Fibroblast of pulmonary artery (primary cell): Measurements from ENCODE around the gene EDEM2.
"Not testable (repeated sequence)": the region's sequence is repeated elsewhere in the genome, so short reads cannot be mapped to it uniquely, and the experiment has no call there.

Experiments
- DNase-seq: peaks from one replicate; pipeline ENCODE4 v3.0.0-alpha.2; 2010; ENCODE audit warnings: low read depth
- H3K4me3 ChIP-seq: replicated peaks from 2 replicates; pipeline ENCODE4 v1.5.1; 2011; ENCODE audit warnings: low read depth, mild to moderate bottlenecking, control low read depth, low read length, moderate library complexity
- CTCF ChIP-seq: IDR thresholded peaks from 2 replicates; pipeline ENCODE4 v1.5.1; 2011; ENCODE audit warnings: mild to moderate bottlenecking, control low read depth, low read length, inconsistent platforms; ENCODE audit errors: missing control alignments

Gene EDEM2

GRCh38 chr20:35165221-35166185 lies 18.4 kb upstream of the EDEM2 start:
- H3K4me3 ChIP-seq = no peak overlapping the region
- TF ChIP-seq CTCF = no peak
- no peak for DNase-seq

GRCh38 chr20:35164531-35164930 lies 17.4 kb upstream of the EDEM2 start:
- not testable (repeated sequence) for H3K4me3 ChIP-seq, DNase-seq

- not testable (repeated sequence) for DNase-seq, H3K4me3 ChIP-seq
These were observed 13.2 kb upstream of the EDEM2 start for GRCh38 chr20:35160341-35160740.

GRCh38 chr20:35156978-35157377 lies 9.8 kb upstream of the EDEM2 start:
- no peak overlapping the region for H3K4me3 ChIP-seq
- DNase-seq = no peak
- TF ChIP-seq CTCF = no peak

- DNase-seq = no peak
- TF ChIP-seq CTCF = no peak
- H3K4me3 ChIP-seq = no peak overlapping the region
These were observed 8.8 kb upstream of the EDEM2 start for GRCh38 chr20:35155936-35156335.

- H3K4me3 ChIP-seq = no peak overlapping the region
- DNase-seq = peak; percentile 50
- TF ChIP-seq CTCF = no peak
These were observed 4.6 kb upstream of the EDEM2 start for GRCh38 chr20:35151736-35152135.

GRCh38 chr20:35150846-35151579 lies 3.9 kb upstream of the EDEM2 start:
- no peak for TF ChIP-seq CTCF
- no peak for DNase-seq
- H3K4me3 ChIP-seq = no peak overlapping the region

- H3K4me3 ChIP-seq = peak overlapping the region; percentile 92
- not testable (repeated sequence) for DNase-seq
These were observed 487 bp upstream of the EDEM2 start for GRCh38 chr20:35147575-35148071.
